IMR-90 (cell line): ENCODE measurements around the gene ACSS1. TPM values are rescaled to one million over a fixed set of nuclear protein-coding genes. Genes with fewer than 3 reads are reported as not detected.

ENCODE experiments used
- ATAC-seq: fragments of 200-7000 bp; cut with Tn5 transposase; 2 replicates; pipeline ENCODE4 v1.9.1; 2020; ENCODE audit warnings: low read depth, mild to moderate bottlenecking, moderate library complexity
- BruUV-seq: library from RNA; stranded (reverse); fragments of 400-500 nt; replicated peaks from 2 replicates; lab custom pipeline; 2021; lab: Mats Ljungman, UMichigan
- CTCF ChIA-PET: fragments of 300-600 bp; formaldehyde crosslinking; extraction: SDS; loops from one replicate; lab custom pipeline; 2021; ENCODE audit warnings: antibody characterized with exemption; lab: Yijun Ruan, JAX
- POLR2A ChIA-PET: fragments of 300-600 bp; sonication (Branson Sonifier 250); formaldehyde crosslinking; loops from one replicate; lab custom pipeline; 2022; ENCODE audit warnings: antibody characterized with exemption; ENCODE audit not compliant: unreplicated experiment; lab: Charles Lee
- DNase-seq: peaks from one replicate; pipeline ENCODE4 v3.0.0; 2013
- H2AFZ ChIP-seq: replicated peaks from 2 replicates; pipeline ENCODE3; 2013; ENCODE audit warnings: low read length, mild to moderate bottlenecking; ENCODE audit not compliant: poor library complexity
- H2AK5ac ChIP-seq: 2 replicates; pipeline ENCODE4 v1.6.1; 2013; ENCODE audit warnings: low read depth, low read length, inconsistent platforms
- H2AK9ac ChIP-seq: replicated peaks from 2 replicates; pipeline ENCODE3; 2013; ENCODE audit warnings: mild to moderate bottlenecking, low read depth, low read length, moderate library complexity; ENCODE audit not compliant: poor library complexity
- H2BK120ac ChIP-seq: 2 replicates; pipeline ENCODE4 v1.6.1; 2013; ENCODE audit warnings: low read depth, low read length, inconsistent platforms
- H2BK15ac ChIP-seq: 3 replicates; pipeline ENCODE4 v1.6.1; 2013; ENCODE audit warnings: low read depth, low read length, inconsistent platforms
- H2BK20ac ChIP-seq: 2 replicates; pipeline ENCODE4 v1.6.1; 2013; ENCODE audit warnings: low read depth, mild to moderate bottlenecking, inconsistent platforms, low read length, moderate library complexity
- H2BK5ac ChIP-seq: 2 replicates; pipeline ENCODE4 v1.6.1; 2013; ENCODE audit warnings: mild to moderate bottlenecking, low read depth, low read length, inconsistent platforms; ENCODE audit not compliant: poor library complexity, severe bottlenecking
- H3K14ac ChIP-seq: replicated peaks from 2 replicates; pipeline ENCODE4 v1.6.1; 2013; ENCODE audit warnings: low read depth, low read length, inconsistent platforms
- H3K18ac ChIP-seq: 2 replicates; pipeline ENCODE4 v1.6.1; 2013; ENCODE audit warnings: low read depth, low read length, control low read depth
- H3K23ac ChIP-seq: 2 replicates; pipeline ENCODE4 v1.6.1; 2013; ENCODE audit warnings: low read depth, low read length, inconsistent platforms
- H3K27ac ChIP-seq: 2 replicates; pipeline ENCODE4 v1.5.1; 2013; ENCODE audit warnings: mild to moderate bottlenecking, control low read depth, low read length; ENCODE audit not compliant: insufficient read depth
- H3K27me3 ChIP-seq: 2 replicates; pipeline ENCODE4 v1.6.1; 2013; ENCODE audit warnings: low read length; ENCODE audit not compliant: control insufficient read depth, insufficient read depth
- H3K36me3 ChIP-seq: 2 replicates; pipeline ENCODE4 v1.6.1; 2013; ENCODE audit warnings: low read length, mixed read lengths; ENCODE audit not compliant: control insufficient read depth, insufficient read depth
- H3K4ac ChIP-seq: 2 replicates; pipeline ENCODE4 v1.6.1; 2013; ENCODE audit warnings: low read depth, low read length, inconsistent platforms
- H3K4me1 ChIP-seq: 2 replicates; pipeline ENCODE4 v1.6.1; 2013; ENCODE audit warnings: low read length, mixed read lengths; ENCODE audit not compliant: control insufficient read depth, insufficient read depth
- H3K4me2 ChIP-seq: 2 replicates; pipeline ENCODE4 v1.6.1; 2013; ENCODE audit warnings: low read depth, mild to moderate bottlenecking, control low read depth, low read length, moderate library complexity
- H3K4me3 ChIP-seq: 2 replicates; pipeline ENCODE4 v1.5.1; 2013; ENCODE audit warnings: low read depth, mild to moderate bottlenecking, control low read depth, low read length, moderate library complexity; ENCODE audit not compliant: insufficient read depth
- H3K56ac ChIP-seq: 2 replicates; pipeline ENCODE4 v1.6.1; 2013; ENCODE audit warnings: low read length, inconsistent platforms; ENCODE audit not compliant: insufficient read depth; ENCODE audit errors: extremely low read depth
- H3K79me1 ChIP-seq, 2 experiments: 2 replicates each; pipeline ENCODE4 v1.6.1; 2013; ENCODE audit warnings: low read length in 2 of 2, inconsistent platforms in 1 of 2, low read depth in 1 of 2
- H3K9ac ChIP-seq: 2 replicates; pipeline ENCODE4 v1.6.1; 2013; ENCODE audit warnings: low read depth, low read length, control low read depth
- H3K9me1 ChIP-seq: 2 replicates; pipeline ENCODE4 v1.6.1; 2013; ENCODE audit warnings: low read length, inconsistent platforms; ENCODE audit not compliant: insufficient read depth
- H3K9me3 ChIP-seq: 2 replicates; pipeline ENCODE4 v1.6.1; 2013; ENCODE audit warnings: low read length; ENCODE audit not compliant: control insufficient read depth, insufficient read depth
- H4K20me1 ChIP-seq: 2 replicates; pipeline ENCODE4 v1.6.1; 2013; ENCODE audit warnings: low read length, inconsistent platforms; ENCODE audit not compliant: insufficient read depth
- H4K5ac ChIP-seq: 2 replicates; pipeline ENCODE4 v1.6.1; 2013; ENCODE audit warnings: mild to moderate bottlenecking, low read depth, low read length, control low read depth
- H4K8ac ChIP-seq, 2 experiments: 2 replicates each; pipeline ENCODE4 v1.6.1; 2013; ENCODE audit warnings: low read depth in 2 of 2, low read length in 2 of 2, control low read depth in 1 of 2, inconsistent platforms in 1 of 2
- H4K91ac ChIP-seq: 2 replicates; pipeline ENCODE4 v1.6.1; 2013; ENCODE audit warnings: low read depth, low read length, inconsistent platforms; ENCODE audit not compliant: insufficient read depth
- BHLHE40 ChIP-seq: fragments of 150-350 bp; IDR thresholded peaks from 2 replicates; pipeline ENCODE4 v1.6.1; 2016; ENCODE audit warnings: mild to moderate bottlenecking, low read depth, low read length
- WGBS, 2 experiments: methylation state at CpG; one replicate each; pipeline versions ENCODE4 v1.1.5 to v1.1.7; 2013; ENCODE audit warnings: missing lambda C conversion rate in 2 of 2; ENCODE audit not compliant: insufficient read length in 1 of 2; ENCODE audit errors: extremely low coverage in 2 of 2; 5-methylcytosine and 5-hydroxymethylcytosine counted together
- dilution Hi-C: fragments of 300-500 bp; cut with HindIII; formaldehyde crosslinking; loops from one replicate; pipeline ENCODE4 v1.14.3; 2018; ENCODE audit warnings: low sequenced_read_pairs; ENCODE audit not compliant: unreplicated experiment
- in situ Hi-C: fragments of 300-500 bp; cut with MboI; formaldehyde crosslinking; loops from 3 replicates; pipeline ENCODE4 v1.14.3; 2019; ENCODE audit warnings: low sequenced_read_pairs, inconsistent platforms, mixed read lengths
- intact Hi-C: fragments of 100-400 bp; cut with micrococcal nuclease; formaldehyde crosslinking; loops from 2 replicates; pipeline ENCODE4 v1.10.0; 2022
- polyA plus RNA-seq, 3 experiments: library from polyadenylated mRNA; depleted of rRNA; stranded (reverse); fragments of >200 nt; gene quantifications; 2 replicates each; pipeline ENCODE4 v1.2.3, GENCODE V29; 2012; ENCODE audit warnings: low replicate concordance in 1 of 3
- total RNA-seq: library from RNA; depleted of rRNA; stranded (reverse); fragments of >200 nt; gene quantifications from 2 replicates; pipeline ENCODE4 v1.2.3, GENCODE V29; 2012
- TF ChIP-seq, protein P1 (sequence below): fragments of 150-350 bp; IDR thresholded peaks from 2 replicates; pipeline ENCODE4 v1.6.1; 2017; ENCODE audit warnings: mild to moderate bottlenecking, antibody characterized with exemption, low read length, low read depth

ACSS1 gene
- total and polyA plus RNA-seq, 2 of the 4 experiments (the other 2 are of a cell fraction): 0.72 to 1.2 TPM

- no peak overlapping the region for H3K56ac ChIP-seq
- H3K4me2 ChIP-seq: peak overlapping the region; percentile 76
- TF ChIP-seq BHLHE40: peak; percentile 28; the same call in 1 of the 2 replicates
- TF ChIP-seq, protein P1, sequence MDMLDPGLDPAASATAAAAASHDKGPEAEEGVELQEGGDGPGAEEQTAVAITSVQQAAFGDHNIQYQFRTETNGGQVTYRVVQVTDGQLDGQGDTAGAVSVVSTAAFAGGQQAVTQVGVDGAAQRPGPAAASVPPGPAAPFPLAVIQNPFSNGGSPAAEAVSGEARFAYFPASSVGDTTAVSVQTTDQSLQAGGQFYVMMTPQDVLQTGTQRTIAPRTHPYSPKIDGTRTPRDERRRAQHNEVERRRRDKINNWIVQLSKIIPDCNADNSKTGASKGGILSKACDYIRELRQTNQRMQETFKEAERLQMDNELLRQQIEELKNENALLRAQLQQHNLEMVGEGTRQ: no peak
- no peaks in the 10 kb centered on the region for H3K9me1 ChIP-seq
- H3K14ac ChIP-seq: no peak overlapping the region
- H3K27ac ChIP-seq: no peak overlapping the region
- peak overlapping the region; percentile 91 for H2AFZ ChIP-seq
- POLR2A ChIA-PET: no interaction called here
- no peaks in the 10 kb centered on the region for H3K9me3 ChIP-seq
- H4K20me1 ChIP-seq: no peaks in the 10 kb centered on the region; the same call in 1 of the 2 replicates
- H3K9ac ChIP-seq: peak overlapping the region; percentile 42; the same call in 1 of the 2 replicates
- no peak overlapping the region for H3K23ac ChIP-seq
- no peaks in the 10 kb centered on the region for H3K79me1 ChIP-seq
- H3K18ac ChIP-seq: no peak overlapping the region; the same call in 1 of the 2 replicates
- BruUV-seq: no TSS peak
- intact Hi-C loops (no loop called here), in situ Hi-C loops (no loop called here), dilution Hi-C loops (no loop called here)
- peaks cover 44% of the 10 kb centered on the region for H3K27me3 ChIP-seq
- WGBS, 2 experiments: 1% methylated on average over 31 of the region's 86 CpGs; no CpG with 5 or more reads in 1 of the 2 experiments
- H2BK20ac ChIP-seq: no peak overlapping the region
- H4K91ac ChIP-seq: no peak overlapping the region
- CTCF ChIA-PET: no interaction called here
- no peak overlapping the region for H2BK15ac ChIP-seq
- ATAC-seq (peak; percentile 62), DNase-seq (peak; percentile 19)
- H3K36me3 ChIP-seq: no peaks in the 10 kb centered on the region
- H2BK5ac ChIP-seq: no peak overlapping the region
- no peak overlapping the region for H2BK120ac ChIP-seq
- H2AK9ac ChIP-seq: peak overlapping the region; percentile 87
- peak overlapping the region in 1 of 2 experiments; percentile 28; a peak in 1 of 4 replicates for H4K8ac ChIP-seq
- no peak overlapping the region for H2AK5ac ChIP-seq
- H4K5ac ChIP-seq: no peak overlapping the region
- peak overlapping the region; percentile 55 for H3K4me3 ChIP-seq
- peaks cover 10% of the 10 kb centered on the region; the same call in 1 of the 2 replicates for H3K4me1 ChIP-seq
- no peak overlapping the region for H3K4ac ChIP-seq
Measured at GRCh38 chr20:25057234-25058050, 497 bp downstream of the ACSS1 start.
